Body of pancreas (tissue), 4 donors: ENCODE measurements around the gene EP300.

Experiments
- POLR2A ChIP-seq, 3 donors: fragments of 450-650 bp; IDR thresholded peaks; one replicate each; pipeline ENCODE4 v1.6.1; 2016; ENCODE audit warnings: antibody characterized with exemption in 3 of 3, mild to moderate bottlenecking in 2 of 3
- TF ChIP-seq, protein P1 (sequence below), 7 experiments: fragments of 450-650 bp in 4 of 7; fragments of 200-600 bp in 3 of 7; sonication (generic) in 3 of 7; IDR thresholded peaks; one replicate each; pipeline ENCODE4 v1.5.1; 2016 to 2019; ENCODE audit warnings: antibody characterized with exemption in 7 of 7

DNA sequence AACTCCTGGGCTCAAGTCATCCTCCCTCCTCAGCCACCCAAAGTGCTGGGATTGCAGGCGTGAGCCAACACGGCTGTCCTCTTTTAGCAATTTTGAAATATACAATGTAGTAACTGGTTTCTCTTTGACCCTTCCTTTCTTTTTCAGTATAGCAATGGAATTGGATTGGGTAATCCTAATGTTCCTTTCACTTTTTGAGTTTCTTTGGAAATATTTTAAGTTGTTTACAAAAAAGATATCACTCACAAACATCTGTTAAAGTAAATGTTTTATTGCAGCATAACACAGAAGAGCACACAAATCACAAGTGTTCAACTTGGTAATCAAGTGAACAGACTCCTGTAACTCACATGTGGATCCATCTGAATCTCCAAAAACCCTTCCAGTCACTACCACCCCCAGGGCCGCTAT, 44.6 kb upstream of the EP300 start:
- TF ChIP-seq, protein P1, sequence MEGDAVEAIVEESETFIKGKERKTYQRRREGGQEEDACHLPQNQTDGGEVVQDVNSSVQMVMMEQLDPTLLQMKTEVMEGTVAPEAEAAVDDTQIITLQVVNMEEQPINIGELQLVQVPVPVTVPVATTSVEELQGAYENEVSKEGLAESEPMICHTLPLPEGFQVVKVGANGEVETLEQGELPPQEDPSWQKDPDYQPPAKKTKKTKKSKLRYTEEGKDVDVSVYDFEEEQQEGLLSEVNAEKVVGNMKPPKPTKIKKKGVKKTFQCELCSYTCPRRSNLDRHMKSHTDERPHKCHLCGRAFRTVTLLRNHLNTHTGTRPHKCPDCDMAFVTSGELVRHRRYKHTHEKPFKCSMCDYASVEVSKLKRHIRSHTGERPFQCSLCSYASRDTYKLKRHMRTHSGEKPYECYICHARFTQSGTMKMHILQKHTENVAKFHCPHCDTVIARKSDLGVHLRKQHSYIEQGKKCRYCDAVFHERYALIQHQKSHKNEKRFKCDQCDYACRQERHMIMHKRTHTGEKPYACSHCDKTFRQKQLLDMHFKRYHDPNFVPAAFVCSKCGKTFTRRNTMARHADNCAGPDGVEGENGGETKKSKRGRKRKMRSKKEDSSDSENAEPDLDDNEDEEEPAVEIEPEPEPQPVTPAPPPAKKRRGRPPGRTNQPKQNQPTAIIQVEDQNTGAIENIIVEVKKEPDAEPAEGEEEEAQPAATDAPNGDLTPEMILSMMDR (IDR thresholded peaks at IDR 0.05): no peak
- no peak for TF ChIP-seq POLR2A (IDR thresholded peaks at IDR 0.05)
